ENCODE data around the gene SLC9A9.

Gene SLC9A9

DNA sequence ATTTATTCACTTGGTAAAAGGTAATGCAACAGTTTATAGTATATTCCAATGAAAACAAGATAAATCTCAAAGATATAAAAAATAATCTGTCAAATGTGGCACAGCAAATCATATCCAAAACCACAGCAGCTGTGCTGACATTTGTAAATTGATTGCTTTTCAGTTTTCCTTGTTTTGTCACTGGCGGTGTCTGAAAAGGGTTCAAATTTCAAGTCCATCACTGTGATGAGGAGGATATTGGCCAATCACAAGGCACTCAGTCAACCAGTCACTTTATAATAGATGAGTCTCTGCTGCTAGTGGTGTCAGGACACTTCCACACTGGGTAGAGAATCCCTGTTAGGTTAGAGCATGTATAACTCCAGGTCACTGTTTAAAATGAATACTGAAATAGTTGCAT is 154.8 kb downstream of the SLC9A9 start:
- DNase-seq (ENCODE audit: low read depth): no peak

DNA sequence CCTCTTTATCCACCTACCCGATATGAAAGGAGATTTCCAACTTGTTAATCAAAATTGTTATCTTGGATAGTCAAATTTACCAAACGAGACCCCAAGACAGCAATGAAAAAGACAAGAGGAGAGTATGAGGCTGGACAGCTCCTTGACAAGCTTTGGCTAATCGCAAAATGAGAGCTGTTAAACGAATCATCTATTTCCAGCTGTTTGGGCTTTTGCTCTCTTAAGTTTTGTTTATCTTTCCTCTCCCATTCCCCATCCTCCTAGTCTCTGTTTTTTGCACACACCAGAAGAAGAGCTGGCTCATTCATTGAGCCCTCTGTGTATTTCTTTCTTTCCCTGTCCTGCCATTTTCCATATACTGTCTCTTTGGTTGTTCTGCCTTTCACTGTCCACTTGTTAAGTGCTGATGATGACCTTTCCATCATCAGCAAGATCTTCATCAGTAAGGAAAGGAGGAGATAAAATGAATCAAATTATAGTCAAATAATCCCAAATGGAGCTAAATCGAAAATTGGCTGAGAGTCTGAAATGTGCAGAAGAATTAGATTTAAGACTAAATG is 161.6 kb downstream of the SLC9A9 start:
- no peak for DNase-seq (ENCODE audit: low read depth)

DNA sequence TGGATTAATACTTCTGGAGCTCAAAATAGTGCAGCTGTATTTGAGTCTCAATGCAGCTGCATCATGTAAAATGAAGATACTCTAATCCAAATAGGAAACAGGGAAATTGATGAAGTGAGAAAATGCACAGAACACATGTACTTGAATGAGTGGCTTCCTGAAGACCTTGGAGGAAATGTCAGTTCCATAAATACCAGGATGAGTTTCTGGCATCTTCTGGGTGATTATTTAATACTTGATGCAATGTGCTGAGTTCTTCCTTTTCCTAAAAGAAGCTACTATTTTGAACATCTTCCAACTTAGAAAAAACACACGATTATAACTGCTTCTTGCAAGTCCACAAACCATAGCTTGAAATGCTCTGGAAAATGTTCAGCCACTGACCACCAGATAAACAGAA is 162.8 kb downstream of the SLC9A9 start:
- DNase-seq (ENCODE audit: low read depth): no peak

DNA sequence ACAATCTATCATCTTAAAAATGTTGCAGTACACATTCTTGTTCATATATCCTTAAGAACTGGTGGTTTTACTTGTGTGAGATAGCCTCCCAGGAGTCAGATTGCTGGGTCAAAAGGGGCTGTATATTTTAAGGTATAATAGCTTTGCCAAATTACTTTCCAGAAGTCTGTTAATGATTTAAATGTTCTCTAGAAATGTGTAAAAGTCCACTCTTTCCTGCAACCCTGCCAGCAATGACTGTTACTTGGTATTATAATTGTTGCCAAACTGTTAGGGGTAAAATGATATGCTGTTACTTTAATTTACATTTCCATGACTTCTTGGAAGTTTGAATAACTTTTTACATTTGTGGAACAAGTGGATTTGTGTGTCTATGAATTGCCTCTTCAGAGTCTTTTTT is 170.8 kb downstream of the SLC9A9 start:
- DNase-seq (ENCODE audit: low read depth): no peak

DNA sequence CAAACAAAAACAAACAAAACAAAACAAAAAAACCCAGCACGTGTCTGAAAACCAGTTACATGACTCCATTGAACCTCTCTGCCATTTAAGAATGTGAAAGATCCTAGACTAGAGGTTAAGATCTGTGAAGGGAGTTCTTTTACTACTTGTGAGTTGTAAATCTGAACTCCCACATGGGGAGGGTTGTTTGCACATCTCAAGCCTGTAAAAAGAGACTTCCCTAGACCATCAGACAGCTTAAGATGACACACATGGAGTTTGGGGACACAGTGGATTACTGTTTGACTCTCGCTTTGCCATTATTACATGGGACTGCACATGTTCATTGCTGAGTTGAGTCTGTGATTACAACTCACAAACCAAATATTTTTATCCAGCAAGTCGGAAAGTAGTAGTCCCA is 171.5 kb downstream of the SLC9A9 start:
- DNase-seq (ENCODE audit: low read depth): no peak

DNA sequence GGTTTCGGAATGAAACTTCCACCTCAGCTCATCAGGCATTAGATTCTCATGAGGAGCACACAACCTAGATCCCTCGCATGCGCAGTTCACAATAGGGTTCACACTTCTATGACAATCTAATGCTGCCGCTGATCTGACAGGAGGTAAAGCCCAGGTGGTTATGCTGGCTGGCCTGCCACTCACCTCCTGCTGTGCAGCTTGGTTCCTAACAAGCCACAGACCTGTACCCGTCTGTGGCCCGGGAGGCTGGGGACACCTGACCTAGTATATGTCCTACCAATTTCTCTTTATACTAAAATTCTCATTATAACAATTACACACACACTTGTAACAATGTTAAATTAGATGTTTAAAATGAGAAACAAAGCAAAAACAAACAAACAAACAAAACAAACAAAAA is 172.2 kb downstream of the SLC9A9 start:
- DNase-seq (ENCODE audit: low read depth): no peak

DNA sequence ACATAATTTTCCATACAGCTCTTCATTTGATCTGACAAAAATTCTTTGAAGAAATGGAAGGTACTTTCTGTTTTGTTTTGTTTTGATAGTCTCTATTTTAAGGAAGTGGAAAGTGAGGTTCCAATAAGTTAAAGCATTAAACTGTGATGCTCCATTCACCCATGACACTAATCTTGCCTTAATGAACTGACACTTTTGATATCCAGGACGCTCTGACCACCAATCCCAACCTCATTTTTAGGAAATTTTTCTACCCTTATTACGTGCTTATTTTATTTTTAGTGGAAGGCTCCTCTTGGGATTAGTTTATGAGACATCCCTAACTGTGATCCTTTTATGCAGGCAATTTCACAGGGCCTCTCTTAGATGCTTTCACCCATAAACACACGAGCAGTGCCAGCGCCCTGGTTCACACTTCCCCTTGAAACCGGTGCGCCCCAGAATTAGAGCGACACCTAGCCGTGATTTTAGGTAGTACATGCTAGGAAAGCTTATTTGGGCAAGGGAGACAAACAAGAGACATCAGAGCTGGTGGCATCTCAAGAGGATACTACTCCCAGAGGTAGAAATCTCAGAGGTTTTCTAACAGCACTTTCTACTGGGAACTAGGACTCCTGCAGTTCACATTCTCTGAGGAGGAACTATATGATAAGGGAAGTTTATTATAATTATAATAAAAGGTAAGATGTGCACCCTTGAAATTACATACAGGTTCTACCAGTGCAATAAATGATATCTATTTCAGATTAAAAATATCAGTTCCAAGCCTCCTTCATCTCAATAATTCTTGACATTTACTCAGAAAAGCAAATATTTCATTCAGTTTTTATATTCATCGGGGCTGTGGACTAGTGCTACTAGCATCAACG is 173.9 kb downstream of the SLC9A9 start:
- DNase-seq (ENCODE audit: low read depth): peak; percentile 64

DNA sequence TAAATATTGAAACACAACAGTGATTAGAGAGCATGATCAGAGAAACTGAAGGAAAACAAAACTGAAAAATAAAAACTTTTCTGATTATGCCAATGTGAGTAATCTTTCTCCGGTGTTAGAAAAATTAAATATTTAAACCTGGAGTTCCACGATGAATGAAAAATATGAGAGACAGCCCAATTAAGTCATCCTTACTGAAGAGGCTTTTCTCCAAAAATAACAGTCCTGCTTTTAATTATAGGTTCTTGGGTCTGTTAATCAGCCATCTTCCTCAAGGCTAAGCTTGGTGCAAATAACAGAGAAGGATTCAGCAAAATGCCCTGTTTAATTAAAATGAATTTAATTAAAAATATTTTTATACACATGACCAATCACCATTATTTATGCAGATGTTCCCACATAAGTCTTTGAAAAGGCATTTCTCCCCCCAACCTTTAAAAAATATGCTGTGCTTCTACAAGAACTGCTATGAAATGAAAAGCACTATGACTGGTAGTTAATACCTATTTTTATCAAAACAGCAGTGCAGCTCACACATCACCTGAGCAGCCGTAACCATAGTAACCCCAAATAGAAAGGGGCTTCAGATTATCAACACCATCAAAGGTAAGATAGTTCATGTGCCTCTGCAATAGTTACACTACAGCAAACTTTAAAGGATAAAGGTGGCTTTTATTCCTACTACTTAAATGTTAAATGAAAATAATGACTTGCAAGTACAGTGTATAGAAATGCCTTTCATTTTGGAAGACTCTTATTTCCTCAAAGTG is 175.7 kb downstream of the SLC9A9 start:
- no peak for DNase-seq (ENCODE audit: low read depth)

DNA sequence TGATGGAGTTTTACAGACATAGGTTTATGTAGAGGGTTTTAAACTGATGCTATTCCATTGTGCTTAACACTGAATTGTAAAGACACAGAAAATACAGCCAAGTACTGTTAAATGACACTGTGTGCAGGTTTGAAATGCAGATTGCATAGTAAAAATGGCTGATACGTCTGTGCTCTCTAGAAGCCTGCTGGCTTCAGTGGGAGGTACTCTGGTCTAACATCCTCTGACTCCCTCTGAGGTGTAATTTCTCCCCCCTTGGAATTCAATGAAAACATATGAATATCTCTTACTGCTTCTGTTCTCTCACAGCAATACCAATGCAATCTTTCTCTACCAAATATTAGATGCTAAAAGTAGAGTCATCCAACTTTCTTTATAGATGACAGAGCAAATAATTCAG is 176.6 kb downstream of the SLC9A9 start:
- DNase-seq (ENCODE audit: low read depth): no peak

DNA sequence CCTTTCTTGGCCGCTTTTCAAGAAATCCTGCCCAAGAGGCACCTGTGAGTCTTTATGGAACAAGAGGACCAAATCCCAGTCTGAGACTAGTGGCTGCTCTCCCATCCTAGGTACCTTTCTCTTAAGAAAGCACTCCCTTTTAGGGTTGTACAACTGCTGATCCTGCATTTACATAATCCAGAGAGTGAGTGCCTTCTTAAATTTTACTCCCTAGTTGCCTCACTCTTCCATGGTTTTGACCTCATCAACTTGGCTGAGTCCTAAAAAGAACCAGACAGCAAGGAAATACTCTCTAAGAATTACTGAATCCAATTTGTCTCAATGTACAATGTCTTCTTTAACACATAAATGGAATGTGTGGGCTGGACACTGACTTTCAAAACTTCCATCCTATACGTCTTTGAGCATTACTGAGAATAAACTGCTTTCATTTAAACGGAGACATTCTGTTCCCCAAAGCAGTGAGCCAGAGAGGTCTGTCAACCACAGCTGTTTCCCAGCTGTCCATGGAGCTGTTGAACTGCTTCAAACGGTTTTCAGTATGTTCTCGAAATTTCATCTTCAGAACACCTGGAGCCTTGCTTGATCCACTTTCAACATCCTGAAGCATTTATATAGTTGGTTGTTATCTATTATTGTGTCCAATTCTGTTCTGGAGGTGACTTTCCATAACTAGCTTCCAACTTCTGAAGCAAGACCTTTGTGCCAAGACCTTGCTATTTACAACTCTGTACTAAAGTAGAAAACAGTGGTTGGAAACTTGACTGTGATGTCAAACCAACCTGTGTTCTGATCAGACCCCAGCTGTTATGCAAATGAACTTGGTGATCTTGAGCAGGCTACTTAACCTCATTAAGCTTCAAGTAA is 179.1 kb downstream of the SLC9A9 start:
- DNase-seq (ENCODE audit: low read depth): peak; percentile 26

DNA sequence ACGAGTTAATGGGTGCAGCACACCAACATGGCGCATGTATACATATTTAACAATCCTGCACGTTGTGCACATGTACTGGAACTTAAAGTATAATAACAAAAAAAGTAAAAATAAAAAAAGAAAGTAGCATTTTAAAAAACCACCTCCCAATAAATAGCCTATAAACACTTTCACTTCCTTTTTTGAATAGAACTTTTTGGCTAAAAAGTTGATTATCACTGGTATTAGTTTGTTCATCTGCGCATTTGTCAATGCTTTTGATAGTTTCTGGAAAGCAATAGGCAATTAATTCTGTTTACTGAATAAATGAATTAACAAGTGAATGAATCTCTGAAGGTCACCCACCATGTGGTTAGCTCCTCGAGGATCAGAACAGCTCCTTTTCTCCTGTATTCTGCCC is 179.9 kb downstream of the SLC9A9 start:
- no peak for DNase-seq (ENCODE audit: low read depth)

DNA sequence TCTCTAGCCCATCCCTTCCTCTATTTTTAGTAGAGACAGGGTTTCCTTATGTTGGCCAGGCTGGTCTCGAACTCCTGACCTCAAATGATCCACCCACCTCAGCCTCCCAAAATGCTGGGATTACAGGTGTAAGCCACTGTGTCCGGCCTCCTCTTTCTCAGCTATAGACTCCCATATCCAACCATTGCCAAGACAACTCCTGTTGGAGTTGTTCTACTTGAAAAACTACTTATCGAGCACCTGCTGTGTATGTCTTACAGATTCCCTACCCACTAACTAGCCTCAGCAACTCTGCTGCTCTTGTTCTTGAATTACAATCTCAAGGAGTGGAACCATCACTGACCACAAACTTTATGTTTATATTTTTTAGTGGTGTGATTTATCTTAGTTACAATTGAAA is 186.6 kb downstream of the SLC9A9 start:
- no peak for DNase-seq (ENCODE audit: low read depth)

DNA sequence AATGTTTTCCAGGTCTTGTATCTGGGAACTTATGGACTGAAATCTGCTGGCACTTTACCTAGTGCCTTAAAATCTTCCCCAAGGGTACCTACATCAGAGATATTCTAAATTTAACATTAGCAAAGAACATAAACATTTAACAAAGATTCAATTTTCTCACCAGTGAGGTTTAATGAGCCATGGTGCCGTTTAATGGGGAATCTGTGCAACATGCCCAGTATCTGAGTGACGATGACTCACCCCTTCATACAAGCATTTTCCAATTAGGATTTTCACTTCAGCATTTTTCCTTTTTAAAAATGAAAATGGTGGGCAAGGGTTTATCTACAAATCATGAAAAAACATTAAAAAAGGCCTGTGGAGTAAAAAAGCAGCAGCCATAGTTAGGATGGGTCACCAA is 189.4 kb downstream of the SLC9A9 start:
- no peak for DNase-seq (ENCODE audit: low read depth)

DNA sequence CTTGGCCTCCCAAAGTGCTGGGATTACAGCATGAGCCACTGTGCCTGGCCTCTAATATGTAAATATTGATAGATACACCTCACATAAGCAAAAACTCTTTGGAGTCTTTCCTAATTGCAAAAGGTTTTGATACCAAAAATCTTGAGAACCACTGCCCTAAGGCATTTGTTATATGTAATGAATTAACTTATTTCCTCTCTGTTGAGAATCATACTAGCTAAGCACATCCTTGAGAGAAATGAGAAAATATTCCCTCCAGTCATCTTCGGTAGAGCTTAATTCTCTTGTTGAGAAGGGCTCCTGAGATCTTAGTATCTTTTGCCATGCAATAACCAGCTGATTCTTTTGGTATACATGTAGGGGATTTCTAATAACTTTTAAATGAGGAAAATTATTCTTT is 190.2 kb downstream of the SLC9A9 start:
- no peak for DNase-seq (ENCODE audit: low read depth)

DNA sequence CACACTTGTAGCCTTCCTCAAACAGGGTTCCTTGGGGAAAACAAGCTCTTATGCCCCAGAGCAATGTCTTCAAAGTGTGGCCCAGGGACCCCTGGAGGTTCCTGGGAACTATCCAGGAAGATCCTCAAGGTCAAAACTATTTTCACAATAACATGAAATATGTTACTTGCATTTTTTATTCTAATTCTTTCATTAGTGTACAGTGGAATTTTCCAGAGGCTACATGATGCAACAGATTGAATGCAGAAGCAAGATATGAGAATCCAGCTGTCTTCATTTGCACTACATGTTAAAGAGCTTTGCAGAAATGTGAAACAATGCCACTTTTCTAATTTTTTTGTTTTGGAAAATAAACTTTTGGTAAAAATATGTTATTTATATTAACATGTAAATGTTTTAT is 190.9 kb downstream of the SLC9A9 start:
- DNase-seq (ENCODE audit: low read depth): peak; percentile 26

DNA sequence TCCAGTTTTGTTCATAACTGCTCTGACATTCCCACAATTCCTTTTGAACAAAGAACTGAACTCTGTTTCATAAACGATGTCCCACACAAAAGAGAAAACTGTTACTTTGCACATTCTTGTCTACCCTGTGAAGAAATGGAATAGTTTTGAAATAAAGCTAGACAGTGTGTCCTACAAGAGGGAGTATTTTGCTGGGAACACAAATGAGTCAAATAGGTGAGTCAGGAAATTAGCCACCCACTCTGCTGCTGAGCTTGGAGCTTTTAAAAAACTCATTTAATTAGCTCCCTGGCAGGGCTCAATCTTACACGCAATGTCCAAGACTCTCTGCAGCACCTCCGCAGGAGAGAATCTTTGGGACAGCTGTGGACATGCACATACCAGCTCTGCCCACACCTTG is 193.4 kb downstream of the SLC9A9 start:
- DNase-seq (ENCODE audit: low read depth): no peak

DNA sequence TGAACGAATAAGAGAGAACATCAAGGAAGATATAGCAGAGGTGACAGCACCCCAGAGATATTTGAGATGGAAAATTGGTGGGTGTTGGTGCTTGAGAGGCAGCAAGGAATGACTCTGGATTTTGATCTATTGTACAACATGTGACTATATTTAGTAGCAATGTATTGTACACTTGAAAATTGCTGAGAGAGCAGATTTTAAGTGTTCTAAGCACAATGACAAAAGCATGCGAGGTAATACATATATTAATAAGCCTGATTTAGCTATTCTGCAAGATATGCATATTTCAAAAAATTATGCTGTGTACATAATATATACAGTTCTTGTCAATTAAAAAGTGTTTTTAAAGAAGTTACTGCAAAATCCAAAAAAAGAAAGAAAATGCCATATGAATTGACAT is 194.3 kb downstream of the SLC9A9 start:
- DNase-seq (ENCODE audit: low read depth): no peak

DNA sequence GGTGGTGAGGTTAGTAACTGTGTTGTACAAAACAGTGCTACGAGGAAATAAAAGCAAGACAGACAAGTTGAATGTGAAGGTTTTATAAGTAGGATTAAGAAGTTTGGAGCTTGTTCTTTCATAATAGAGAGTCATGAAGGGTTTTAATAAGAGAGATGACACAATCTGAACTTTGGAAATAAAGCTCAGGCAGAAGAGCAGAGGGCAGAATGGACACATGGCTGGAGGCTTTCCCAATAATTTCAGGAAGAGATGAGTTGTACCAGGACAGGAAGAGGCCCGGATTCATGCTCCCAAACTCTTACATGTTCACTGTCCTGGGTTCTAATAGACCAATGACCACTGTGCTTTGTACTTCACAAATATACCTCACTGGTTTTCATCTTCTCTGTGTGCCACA is 194.8 kb downstream of the SLC9A9 start:
- peak; percentile 47 for DNase-seq (ENCODE audit: low read depth)

DNA sequence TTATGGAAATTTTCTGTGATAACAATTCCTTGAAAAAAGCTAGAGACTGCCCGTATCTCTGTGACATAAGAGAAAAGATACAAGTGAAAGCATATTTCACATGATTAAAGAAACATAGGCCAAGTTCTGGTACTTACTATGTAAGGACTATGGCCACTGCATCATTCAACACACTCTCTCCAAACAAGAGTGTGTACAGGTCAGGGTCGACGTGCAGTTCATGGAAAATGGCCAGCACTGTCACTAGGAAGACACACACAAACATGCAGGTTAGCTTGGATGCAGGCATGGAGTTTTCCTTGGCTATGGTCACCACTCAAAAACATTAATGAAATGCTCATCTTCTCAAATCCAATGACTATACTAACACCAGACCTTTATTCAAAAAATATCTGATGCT is 196.2 kb downstream of the SLC9A9 start:
- DNase-seq (ENCODE audit: low read depth): no peak

DNA sequence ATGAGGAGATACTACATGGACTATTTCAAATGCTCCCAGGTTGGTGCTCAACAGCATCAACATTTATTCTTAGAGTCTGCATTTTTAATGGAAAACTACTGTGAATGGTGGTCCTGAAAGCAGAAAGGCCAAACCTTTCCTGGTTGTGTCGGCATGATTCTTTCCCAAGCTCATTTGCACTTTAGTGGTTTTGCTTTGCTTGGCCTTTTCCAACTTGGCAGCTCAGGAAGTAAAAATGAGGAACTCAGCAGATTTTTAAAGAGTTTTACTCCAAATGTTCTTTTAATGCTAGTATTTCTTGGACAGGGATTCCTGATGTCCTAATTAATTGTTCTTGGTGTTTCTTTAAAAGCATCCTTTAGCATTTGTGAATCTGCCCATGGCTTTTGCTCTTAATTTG is 197.4 kb downstream of the SLC9A9 start:
- no peak for DNase-seq (ENCODE audit: low read depth)

DNA sequence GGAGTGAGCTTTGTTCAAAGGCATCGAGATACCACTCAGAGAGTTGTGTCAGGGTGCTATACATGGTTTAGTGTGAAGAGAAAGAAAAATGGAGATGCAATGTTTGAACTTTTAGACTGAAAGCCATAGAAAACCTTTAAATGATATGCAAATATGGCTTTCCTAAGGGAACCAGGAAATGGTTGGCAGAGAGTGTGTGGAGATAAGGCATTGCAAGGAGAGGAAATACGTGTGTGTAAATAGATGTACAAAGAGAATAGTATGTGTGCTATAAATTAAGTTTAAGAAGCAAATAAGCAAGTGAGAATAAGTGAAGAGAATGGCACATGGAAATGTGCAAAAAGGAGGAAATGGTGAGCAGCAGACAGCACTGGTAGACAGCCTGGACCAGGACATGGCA is 198.1 kb downstream of the SLC9A9 start:
- no peak for DNase-seq (ENCODE audit: low read depth)

DNA sequence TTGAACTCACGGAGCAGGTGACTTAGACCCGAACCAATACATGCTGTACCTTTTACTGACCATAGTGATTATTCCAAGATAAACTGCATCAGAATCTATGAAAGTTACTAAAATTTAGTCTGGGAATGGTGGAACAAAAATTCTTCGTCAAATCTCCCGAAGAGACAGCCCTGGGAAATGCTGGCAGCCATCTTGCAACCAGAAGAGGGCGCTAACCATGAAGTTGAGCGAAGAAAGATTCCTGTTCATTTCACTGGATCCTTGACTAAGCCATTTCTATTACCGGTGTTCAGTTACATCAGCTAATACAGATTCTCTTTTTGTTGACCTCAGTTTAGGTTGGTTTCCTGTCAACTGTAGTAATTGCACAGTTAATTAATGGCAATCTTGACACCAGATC is 199.6 kb downstream of the SLC9A9 start:
- DNase-seq (ENCODE audit: low read depth): no peak

Data from fibroblast of gingiva (primary cell).